B cell (primary cell): Measurements from ENCODE around the gene CATSPERZ. TPM values are rescaled to one million over a fixed set of nuclear protein-coding genes. Genes with fewer than 3 reads are reported as not detected.
A peak's percentile ranks its signal among the peaks of the same experiment; 100 is the strongest.

Source experiments
- ATAC-seq: fragments of 200-7000 bp; cut with Tn5 transposase; one replicate; pipeline ENCODE4 v1.10.0; 2021; ENCODE audit warnings: low read depth, mild to moderate bottlenecking, moderate number of reproducible peaks, moderate library complexity
- CTCF ChIA-PET: fragments of 350-600 bp; sonication (Branson Sonifier 250); formaldehyde crosslinking; loops from one replicate; lab custom pipeline; 2021; ENCODE audit warnings: antibody characterized with exemption, inconsistent platforms; lab: Charles Lee
- POLR2A ChIA-PET: fragments of 350-600 bp; sonication (Branson Sonifier 250); formaldehyde crosslinking; loops from one replicate; lab custom pipeline; 2021; ENCODE audit warnings: antibody characterized with exemption; lab: Charles Lee
- DNase-seq: peaks from one replicate; pipeline ENCODE4 v3.0.0; 2013
- H2AFZ ChIP-seq: 2 replicates; pipeline ENCODE4 v1.6.1; 2012; ENCODE audit warnings: mild to moderate bottlenecking, low read depth, low read length; ENCODE audit not compliant: insufficient read depth, poor library complexity, severe bottlenecking
- H3K27ac ChIP-seq, 2 donors: 1 replicate in 1 of 2; 2 replicates in 1 of 2; pipeline ENCODE4 v1.5.1; 2012 to 2013; ENCODE audit warnings: low read length in 2 of 2, mild to moderate bottlenecking in 2 of 2, moderate library complexity in 1 of 2
- H3K27me3 ChIP-seq, 4 experiments: fragments of 200-600 bp in 1 of 4; sonication (generic) in 1 of 4; replicated peaks in 1 of 4; 1 replicate in 2 of 4; 2 replicates in 2 of 4; pipeline versions ENCODE4 v1.6.1 to v1.7.0; 2013 to 2016; ENCODE audit warnings: low read length in 3 of 4, mild to moderate bottlenecking in 2 of 4, mixed read lengths in 1 of 4, moderate library complexity in 1 of 4; ENCODE audit not compliant: insufficient read depth in 4 of 4, control insufficient read depth in 3 of 4; ENCODE audit errors: control extremely low read depth in 1 of 4
- H3K36me3 ChIP-seq, 2 experiments: replicated peaks in 1 of 2; 1 replicate in 1 of 2; 2 replicates in 1 of 2; pipeline versions ENCODE4 v1.6.1 to v1.7.1; 2013; ENCODE audit warnings: low read length in 1 of 2; ENCODE audit not compliant: insufficient read depth in 2 of 2, control insufficient read depth in 1 of 2; ENCODE audit errors: control extremely low read depth in 1 of 2, extremely low read depth in 1 of 2
- H3K4me1 ChIP-seq, 2 donors: fragments of 200-600 bp in 1 of 2; sonication (generic) in 1 of 2; 1 replicate in 1 of 2; 2 replicates in 1 of 2; pipeline versions ENCODE4 v1.5.1 to v1.6.1; 2013 to 2017; ENCODE audit warnings: low read length in 2 of 2; ENCODE audit not compliant: control insufficient read depth in 2 of 2, insufficient read depth in 2 of 2
- H3K4me2 ChIP-seq: replicated peaks from 2 replicates; pipeline ENCODE3; 2012; ENCODE audit warnings: mild to moderate bottlenecking, low read depth, low read length; ENCODE audit not compliant: poor library complexity, severe bottlenecking
- H3K4me3 ChIP-seq, 5 experiments: fragments of 200-600 bp in 1 of 5; sonication (generic) in 1 of 5; 1 replicate in 3 of 5; 2 replicates in 2 of 5; pipeline versions ENCODE4 v1.5.1 to v1.7.0; 2011 to 2016; ENCODE audit warnings: low read length in 4 of 5, mild to moderate bottlenecking in 4 of 5, low read depth in 2 of 5, control low read depth in 1 of 5, moderate library complexity in 1 of 5; ENCODE audit not compliant: insufficient read depth in 1 of 5; ENCODE audit errors: control extremely low read depth in 1 of 5, extremely low read depth in 1 of 5
- H3K79me2 ChIP-seq: fragments of 200-600 bp; sonication (generic); one replicate; pipeline ENCODE4 v1.6.0; 2016; ENCODE audit warnings: low read length; ENCODE audit not compliant: control insufficient read depth, insufficient read depth
- H3K9ac ChIP-seq: fragments of 200-600 bp; sonication (generic); 2 replicates; pipeline ENCODE4 v1.6.1; 2017; ENCODE audit warnings: mild to moderate bottlenecking, low read length, moderate library complexity
- H3K9me3 ChIP-seq, 3 donors: one replicate each; pipeline versions ENCODE4 v1.6.1 to v1.7.1; 2013; ENCODE audit warnings: low read length in 2 of 3; ENCODE audit not compliant: control insufficient read depth in 2 of 3, insufficient read depth in 1 of 3; ENCODE audit errors: control extremely low read depth in 1 of 3
- H4K20me1 ChIP-seq: 2 replicates; pipeline ENCODE4 v1.6.0; 2012; ENCODE audit warnings: mild to moderate bottlenecking, low read length; ENCODE audit not compliant: insufficient read depth, control insufficient read depth, poor library complexity, severe bottlenecking
- H3K27ac Mint-ChIP-seq: one replicate; pipeline ENCODE4 v1.8.0; 2021; ENCODE audit warnings: mixed read lengths
- H3K27me3 Mint-ChIP-seq: one replicate; pipeline ENCODE4 v1.8.0; 2021; ENCODE audit warnings: mixed read lengths
- H3K4me1 Mint-ChIP-seq: one replicate; pipeline ENCODE4 v1.8.0; 2021; ENCODE audit warnings: mixed read lengths
- H3K4me3 Mint-ChIP-seq: one replicate; pipeline ENCODE4 v1.8.0; 2021; ENCODE audit warnings: mixed read lengths
- H3K9me3 Mint-ChIP-seq: one replicate; pipeline ENCODE4 v1.8.0; 2022; ENCODE audit warnings: mixed read lengths; ENCODE audit not compliant: insufficient read depth
- CTCF ChIP-seq: fragments of 200-600 bp; IDR thresholded peaks from one replicate; pipeline ENCODE4 v1.8.0; 2022; ENCODE audit warnings: antibody characterized with exemption, mild to moderate bottlenecking
- EZH2 ChIP-seq: IDR thresholded peaks from 2 replicates; pipeline ENCODE4 v1.6.1; 2012; ENCODE audit warnings: borderline replicate concordance, low read depth, mild to moderate bottlenecking, moderate library complexity, low read length; ENCODE audit not compliant: insufficient read depth, poor library complexity, severe bottlenecking
- WGBS: methylation state at CpG from one replicate; pipeline ENCODE4 v1.1.5; 2013; ENCODE audit warnings: missing lambda C conversion rate; ENCODE audit not compliant: insufficient coverage; 5-methylcytosine and 5-hydroxymethylcytosine counted together
- intact Hi-C: fragments of 100-400 bp; cut with micrococcal nuclease; formaldehyde crosslinking; loops from one replicate; pipeline ENCODE4 v1.10.0; 2022
- polyA plus RNA-seq: library from polyadenylated mRNA; depleted of rRNA; stranded (reverse); fragments of >200 nt; gene quantifications from 2 replicates; pipeline ENCODE4 v1.2.3, GENCODE V29; 2012
- total RNA-seq, 2 donors: library from RNA; stranded (reverse); fragments of 120-200 nt in 1 of 2; gene quantifications; 1 replicate in 1 of 2; 2 replicates in 1 of 2; pipeline versions ENCODE4 v1.2.3 to v1.2.4, GENCODE V29; 2013 to 2022

The CATSPERZ gene
- total and polyA plus RNA-seq, 2 donors (not counting 1 experiment from before 2014, with no cell fraction given), result 0.39 TPM; not detected in 1

DNA sequence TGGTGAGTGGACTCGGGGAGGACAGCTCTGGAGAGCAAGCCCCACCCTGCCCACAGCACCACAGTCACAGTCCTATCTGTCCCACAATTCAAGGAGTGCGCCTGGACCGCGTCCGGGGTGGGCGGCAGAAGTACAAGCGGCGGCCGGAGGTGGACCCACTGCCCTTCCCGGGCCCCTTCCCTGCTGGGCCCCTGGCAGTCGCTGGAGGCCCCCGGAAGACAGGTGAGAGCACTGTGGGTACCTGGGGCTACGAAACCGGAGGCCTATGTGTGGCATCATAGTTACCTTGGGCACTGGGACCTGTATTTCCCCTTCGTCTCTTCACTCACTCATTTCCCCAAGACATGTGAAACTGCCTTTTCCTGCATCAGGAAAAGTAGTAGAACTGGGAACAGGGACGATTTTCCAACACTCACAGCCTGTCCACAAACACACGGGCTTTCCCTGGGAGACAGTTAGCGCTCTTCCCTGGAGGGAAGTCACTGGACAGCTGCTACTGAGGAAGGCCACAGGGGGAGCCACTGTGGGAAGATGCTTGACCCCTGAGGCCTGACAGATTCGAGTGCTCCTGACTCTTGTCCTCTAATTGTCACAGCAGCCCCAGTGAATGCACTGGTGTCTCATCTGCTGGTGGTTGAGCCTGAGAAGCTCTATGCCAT is 14.1 kb downstream of the CATSPERZ start:
- Histone ChIP-seq H3K4me3 (no peak overlapping the region), H3K79me2 (peaks cover 40% of the 10 kb centered on the region), H3K9me3 (no peaks in the 10 kb centered on the region), H2AFZ (no peak overlapping the region), H3K27ac (no peak overlapping the region), H3K27me3 (no peaks in the 10 kb centered on the region), H3K36me3 (peaks cover 0 to 32% of the 10 kb centered on the region in 2 experiments), H3K4me1 (peaks cover 6 to 24% of the 10 kb centered on the region in 2 donors), H3K4me2 (no peak overlapping the region), H3K9ac (no peak overlapping the region), H4K20me1 (peaks cover 21% of the 10 kb centered on the region)
- intact Hi-C loops, result no loop called here
- POLR2A ChIA-PET, result no interaction called here
- TF ChIP-seq CTCF, result no peak
- TF ChIP-seq EZH2, result no peak
- DNase-seq (no peak), ATAC-seq (no peak)
- Mint-ChIP-seq H3K9me3 (no peaks in the 10 kb centered on the region), H3K4me3 (no peak overlapping the region), H3K27ac (peak overlapping the region; percentile 24), H3K27me3 (no peaks in the 10 kb centered on the region), H3K4me1 (peaks cover 28% of the 10 kb centered on the region)
- CTCF ChIA-PET, result interaction anchor here (1.6 to 1.7 kb wide), 2 partner anchors 10 to 46 kb away, joined by 4 to 5 read pairs; no protein-coding TSS in a partner anchor
- 95% methylated on average over 18 of the region's 19 CpGs for WGBS
